HFFc6 (cell line): ENCODE measurements around the gene ADGRL3. TPM values are rescaled to one million over a fixed set of nuclear protein-coding genes. Genes with fewer than 3 reads are reported as not detected.

Experiments used
- DNase-seq: peaks from one replicate; pipeline ENCODE4 v3.0.0-alpha.2; 2018
- H3K27ac Mint-ChIP-seq: 2 replicates; pipeline ENCODE4 v1.8.0; 2020; ENCODE audit warnings: mild to moderate bottlenecking, mixed read lengths
- H3K27me3 Mint-ChIP-seq: 2 replicates; pipeline ENCODE4 v1.8.0; 2021; ENCODE audit warnings: mild to moderate bottlenecking, moderate library complexity, mixed read lengths; ENCODE audit not compliant: insufficient read depth
- H3K36me3 Mint-ChIP-seq: 2 replicates; pipeline ENCODE4 v1.8.0; 2021; ENCODE audit warnings: low read depth, mixed read lengths
- H3K4me1 Mint-ChIP-seq: 2 replicates; pipeline ENCODE4 v1.8.0; 2020; ENCODE audit warnings: low read depth, mixed read lengths
- H3K4me3 Mint-ChIP-seq: 2 replicates; pipeline ENCODE4 v1.8.0; 2020; ENCODE audit warnings: mild to moderate bottlenecking, moderate library complexity, mixed read lengths
- H3K9me3 Mint-ChIP-seq: 2 replicates; pipeline ENCODE4 v1.8.0; 2020; ENCODE audit warnings: mild to moderate bottlenecking, mixed read lengths
- CTCF ChIP-seq: fragments of 200-600 bp; sonication (generic); IDR thresholded peaks from 2 replicates; pipeline ENCODE4 v1.5.0; 2021; ENCODE audit warnings: antibody characterized with exemption, mild to moderate bottlenecking
- total RNA-seq, 6 experiments: library from RNA; stranded (reverse); fragmentation: NEBNext Ultra II Directional; extraction: Animal tissue kit (Norgen Biotek cat#: 25700); gene quantifications; 2 replicates in 1 of 6; 3 replicates in 5 of 6; pipeline ENCODE4 v1.2.3, GENCODE V29; 2021

The ADGRL3 gene
- total RNA-seq, 6 experiments from 2014 or later, result not detected

- Mint-ChIP-seq H3K9me3 (peaks cover 9% of the 10 kb centered on the region), H3K4me3 (no peak overlapping the region), H3K27me3 (no peaks in the 10 kb centered on the region), H3K36me3 (no peaks in the 10 kb centered on the region), H3K27ac (no peak overlapping the region), H3K4me1 (no peaks in the 10 kb centered on the region)
- DNase-seq, result no peak
- no peak for TF ChIP-seq CTCF
Measured at GRCh38 chr4:61445374-61446063, 245.4 kb downstream of the ADGRL3 start.

- DNase-seq, result no peak
- TF ChIP-seq CTCF, result no peak
- no peaks in the 10 kb centered on the region for H3K27me3 Mint-ChIP-seq
Measured at GRCh38 chr4:61446941-61447340, 246.8 kb downstream of the ADGRL3 start.

GRCh38 chr4:61447918-61448317 lies 247.8 kb downstream of the ADGRL3 start:
- no peak for TF ChIP-seq CTCF
- peaks cover 8% of the 10 kb centered on the region for H3K9me3 Mint-ChIP-seq
- no peaks in the 10 kb centered on the region for H3K4me1 Mint-ChIP-seq
- DNase-seq, result no peak
- H3K27me3 Mint-ChIP-seq, result no peaks in the 10 kb centered on the region
- no peaks in the 10 kb centered on the region for H3K36me3 Mint-ChIP-seq
- H3K27ac Mint-ChIP-seq, result no peak overlapping the region
- H3K4me3 Mint-ChIP-seq, result no peak overlapping the region

More at GRCh38 chr4:61446941-61447340, 246.8 kb downstream of the ADGRL3 start:
- Mint-ChIP-seq H3K36me3 (no peaks in the 10 kb centered on the region), H3K4me3 (no peak overlapping the region), H3K27ac (no peak overlapping the region), H3K9me3 (peaks cover 9% of the 10 kb centered on the region), H3K4me1 (no peaks in the 10 kb centered on the region)

GRCh38 chr4:61451935-61452334 lies 251.8 kb downstream of the ADGRL3 start:
- no peak for TF ChIP-seq CTCF
- no peak overlapping the region for H3K27ac Mint-ChIP-seq
- no peaks in the 10 kb centered on the region for H3K36me3 Mint-ChIP-seq
- H3K27me3 Mint-ChIP-seq, result no peaks in the 10 kb centered on the region
- H3K9me3 Mint-ChIP-seq, result peaks cover 5% of the 10 kb centered on the region
- DNase-seq, result no peak
- no peak overlapping the region for H3K4me3 Mint-ChIP-seq
- no peaks in the 10 kb centered on the region for H3K4me1 Mint-ChIP-seq

GRCh38 chr4:61461956-61462355 lies 261.8 kb downstream of the ADGRL3 start:
- no peaks in the 10 kb centered on the region for H3K4me1 Mint-ChIP-seq
- no peaks in the 10 kb centered on the region for H3K27me3 Mint-ChIP-seq
- H3K36me3 Mint-ChIP-seq, result no peaks in the 10 kb centered on the region
- TF ChIP-seq CTCF, result no peak
- DNase-seq, result no peak
- no peak overlapping the region for H3K4me3 Mint-ChIP-seq
- no peak overlapping the region for H3K27ac Mint-ChIP-seq
- H3K9me3 Mint-ChIP-seq, result peaks cover 19% of the 10 kb centered on the region
